NCI-H2029 (cell line): ENCODE measurements around the gene SLX9.
"Not testable (repeated sequence)": the region's sequence is repeated elsewhere in the genome, so short reads cannot be mapped to it uniquely, and the experiment has no call there.

Source experiments
- DNase-seq: peaks from one replicate; lab custom pipeline; 2025; lab: John Stamatoyannopoulos, UW

The SLX9 gene

GRCh38 chr21:44902268-44903049 lies 37.4 kb upstream of the SLX9 start:
- DNase-seq = no peak

- DNase-seq = no peak
Observed at GRCh38 chr21:44903050-44903685, 36.7 kb upstream of the SLX9 start.

- no peak for DNase-seq
Observed at GRCh38 chr21:44903689-44904088, 36.1 kb upstream of the SLX9 start.

DNA sequence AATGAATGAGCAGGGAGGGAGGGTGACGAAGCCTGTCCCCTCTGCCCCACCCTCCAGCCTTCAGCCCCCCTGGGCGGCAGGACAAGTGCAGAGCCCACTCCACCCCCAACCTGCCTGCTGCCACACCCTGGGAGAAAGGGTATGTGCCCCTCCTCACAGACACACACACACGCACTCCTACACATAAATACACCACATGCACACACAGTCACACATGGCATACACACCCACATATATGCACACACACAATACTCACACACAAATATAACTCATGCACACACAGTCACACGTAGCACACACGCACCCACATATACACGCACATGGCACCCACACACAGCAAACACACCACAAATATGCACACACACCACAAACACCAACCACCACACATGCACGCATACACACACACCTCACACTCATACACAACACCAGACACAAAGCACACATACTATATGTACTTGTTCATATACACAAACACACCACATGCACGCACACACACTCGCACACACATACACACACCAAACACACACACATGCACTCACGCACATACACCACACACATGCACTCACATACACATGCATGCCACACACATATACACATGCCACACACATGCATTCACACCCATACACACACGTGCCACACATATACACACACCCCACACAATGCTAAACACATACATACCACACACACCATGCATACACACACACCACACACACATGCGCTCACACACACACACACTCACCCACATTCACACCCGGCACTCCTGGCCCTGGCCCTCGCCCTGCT lies 35.5 kb upstream of the SLX9 start:
- DNase-seq = no peak

DNA sequence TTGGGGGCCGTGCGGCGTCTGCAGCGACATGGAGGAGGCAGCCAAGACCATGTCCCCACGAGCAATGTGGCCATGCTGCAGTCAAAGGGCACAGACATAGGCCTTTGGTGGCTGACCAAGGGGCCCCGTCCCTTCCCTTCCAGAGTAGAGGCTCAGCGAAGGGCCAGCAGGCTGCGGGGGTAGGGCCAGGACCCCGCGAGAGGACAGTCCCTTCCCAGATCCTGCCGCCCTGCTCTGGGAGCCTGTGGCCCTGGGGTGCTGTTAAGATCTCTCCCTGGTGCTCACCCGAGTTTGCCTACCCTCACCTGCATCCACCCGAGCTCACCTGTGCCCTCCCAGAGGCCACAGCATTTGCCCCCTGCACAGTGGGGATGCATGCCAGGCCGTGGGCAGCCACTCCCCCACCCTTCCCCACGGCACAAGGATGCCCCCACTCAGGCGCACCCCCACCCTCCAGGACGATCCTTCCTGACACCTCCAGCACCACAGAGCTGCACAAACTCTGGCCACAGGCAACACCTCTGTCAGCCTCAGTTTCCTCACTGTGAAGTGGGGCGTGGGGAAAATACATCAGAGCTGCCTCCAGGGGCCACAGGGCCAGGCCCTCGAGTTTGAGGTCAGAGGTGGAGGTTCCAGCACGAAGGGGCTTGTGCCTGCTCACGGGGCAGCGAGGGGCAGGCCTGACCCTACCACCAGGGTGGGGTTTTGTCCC lies 34.7 kb upstream of the SLX9 start:
- no peak for DNase-seq

DNA sequence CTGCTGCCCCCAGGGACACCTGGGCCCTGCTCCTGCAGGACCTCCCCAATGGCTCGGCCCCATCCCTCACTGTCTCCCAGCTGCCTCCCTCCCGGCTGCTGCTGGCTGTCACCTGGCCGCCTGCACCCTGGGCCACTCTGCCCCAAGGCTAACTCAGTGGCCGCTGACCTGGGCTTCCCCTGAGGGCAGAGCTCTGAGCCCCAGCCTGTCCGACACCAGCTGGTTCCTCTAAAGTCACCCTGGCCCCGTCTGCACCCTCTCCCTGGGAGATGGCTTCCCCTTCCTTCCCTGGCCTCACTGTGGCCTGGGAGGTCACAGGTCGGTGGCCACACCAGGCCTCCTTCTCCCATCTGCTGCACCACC lies 34.1 kb upstream of the SLX9 start:
- no peak for DNase-seq

- DNase-seq = no peak
Observed at GRCh38 chr21:44907225-44907965, 32.4 kb upstream of the SLX9 start.

DNA sequence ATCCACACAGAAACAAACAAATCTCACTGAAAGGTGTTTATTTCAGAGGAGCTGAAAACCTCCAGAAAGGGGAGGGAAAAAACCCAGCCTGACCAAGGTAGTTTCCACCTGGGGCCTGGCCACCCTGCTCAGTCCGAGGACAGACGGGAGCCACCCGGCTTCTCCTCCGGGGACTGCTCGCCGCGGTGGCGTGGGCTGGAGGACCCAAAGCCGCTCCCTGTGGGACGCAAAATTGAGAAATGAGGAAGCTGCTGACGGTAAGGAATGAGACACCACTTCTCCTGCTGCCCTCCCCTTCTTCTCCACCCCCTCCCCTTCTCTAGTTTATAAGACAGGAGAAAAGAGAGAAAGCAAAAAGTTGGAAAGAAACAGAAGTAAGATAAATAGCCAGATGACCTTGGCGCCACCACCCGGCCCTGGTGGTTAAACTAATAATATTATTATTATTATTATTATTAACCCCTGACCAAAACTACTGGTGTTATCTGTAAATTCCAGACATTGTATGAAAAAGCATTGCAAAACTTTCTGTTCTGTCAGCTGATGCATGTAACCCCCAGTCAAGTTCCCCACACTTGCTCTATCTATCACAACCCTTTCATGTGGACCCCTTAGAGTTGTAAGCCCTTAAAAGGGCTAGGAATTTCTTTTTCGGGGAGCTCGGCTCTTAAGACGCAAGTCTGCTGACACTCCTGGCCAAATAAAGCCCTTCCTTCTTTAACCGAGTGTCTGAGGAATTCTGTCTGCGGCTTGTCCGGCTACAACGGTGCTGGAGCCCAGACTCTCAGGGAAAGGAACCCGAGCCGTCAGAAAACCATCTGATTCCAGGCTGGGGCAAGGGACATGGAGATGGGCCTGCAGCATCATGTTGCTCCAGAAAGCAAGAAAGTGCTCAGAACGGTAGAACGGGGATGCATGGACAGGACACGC lies 31.6 kb upstream of the SLX9 start:
- DNase-seq = no peak

GRCh38 chr21:44908908-44909307 lies 30.9 kb upstream of the SLX9 start:
- DNase-seq = no peak

DNA sequence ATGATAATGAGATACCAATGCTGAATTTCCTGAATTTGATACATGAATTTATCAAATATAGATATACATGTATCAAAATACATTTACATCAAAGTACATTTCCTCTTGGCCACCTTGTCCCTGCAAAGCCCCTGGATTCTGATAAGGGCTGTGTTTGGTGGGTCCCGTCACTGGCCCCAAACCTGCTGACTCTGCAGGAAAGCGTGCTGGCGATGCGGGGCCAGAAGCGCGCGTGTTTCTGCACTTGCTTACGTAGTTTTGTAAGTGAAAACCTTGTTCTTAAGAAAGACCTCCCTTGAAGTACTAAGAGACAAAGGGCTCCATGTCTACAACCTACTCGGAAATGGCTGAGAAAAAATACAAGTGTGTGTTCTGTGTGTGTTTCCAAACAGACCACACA lies 30.1 kb upstream of the SLX9 start:
- no peak for DNase-seq

DNA sequence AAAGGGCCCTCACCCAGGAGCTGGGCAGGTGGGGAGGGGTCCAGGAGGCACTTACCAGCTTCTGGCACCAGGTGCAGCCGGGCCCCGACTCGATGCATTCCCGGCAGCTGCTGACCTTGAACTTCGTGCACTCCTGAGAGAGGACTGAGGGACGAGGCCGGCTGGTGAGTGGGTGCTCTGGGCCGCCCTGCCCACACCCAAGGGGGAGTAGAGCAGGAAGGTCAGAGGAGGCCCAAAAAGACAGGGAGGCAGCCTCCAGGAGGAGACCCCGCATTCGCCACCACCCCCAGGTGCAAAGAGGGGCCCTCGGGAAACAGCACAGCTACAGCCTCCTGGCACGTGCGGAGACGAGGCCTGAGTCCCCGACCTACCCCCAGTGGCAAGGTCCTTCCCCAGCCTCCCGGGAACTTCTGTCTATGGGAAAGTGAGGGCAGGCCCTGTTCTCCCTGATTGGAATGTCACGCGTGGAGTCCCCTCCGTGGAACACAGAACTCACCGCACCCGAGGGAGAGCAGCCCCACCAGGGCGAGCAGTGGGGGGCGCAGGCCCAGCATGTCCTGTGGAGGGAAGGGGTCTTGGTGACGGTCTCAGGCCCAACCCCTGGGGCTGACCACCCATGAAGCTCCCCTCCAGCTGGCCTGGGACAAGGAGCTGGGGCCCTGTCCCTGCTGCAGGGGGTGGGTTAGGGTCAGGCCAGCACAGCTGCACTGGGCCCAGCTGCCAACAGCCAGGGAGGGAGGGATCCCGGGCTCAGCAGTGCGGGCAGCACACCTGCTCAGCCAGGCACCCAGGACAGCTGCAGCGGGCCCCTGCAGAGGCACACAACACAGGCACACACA lies 29.4 kb upstream of the SLX9 start:
- DNase-seq = no peak

DNA sequence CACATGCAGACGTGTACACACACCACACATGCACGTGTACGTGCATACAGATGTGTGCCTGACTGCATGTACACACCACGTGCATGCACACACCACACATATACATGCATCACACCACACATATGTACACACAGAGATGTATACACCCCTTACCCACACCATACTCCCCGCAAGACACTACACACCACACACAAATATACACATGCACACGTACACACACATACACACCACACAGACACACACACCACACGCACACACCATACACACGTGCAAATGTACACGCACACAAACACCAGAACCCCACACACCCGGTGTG lies 28.8 kb upstream of the SLX9 start:
- DNase-seq = no peak

DNA sequence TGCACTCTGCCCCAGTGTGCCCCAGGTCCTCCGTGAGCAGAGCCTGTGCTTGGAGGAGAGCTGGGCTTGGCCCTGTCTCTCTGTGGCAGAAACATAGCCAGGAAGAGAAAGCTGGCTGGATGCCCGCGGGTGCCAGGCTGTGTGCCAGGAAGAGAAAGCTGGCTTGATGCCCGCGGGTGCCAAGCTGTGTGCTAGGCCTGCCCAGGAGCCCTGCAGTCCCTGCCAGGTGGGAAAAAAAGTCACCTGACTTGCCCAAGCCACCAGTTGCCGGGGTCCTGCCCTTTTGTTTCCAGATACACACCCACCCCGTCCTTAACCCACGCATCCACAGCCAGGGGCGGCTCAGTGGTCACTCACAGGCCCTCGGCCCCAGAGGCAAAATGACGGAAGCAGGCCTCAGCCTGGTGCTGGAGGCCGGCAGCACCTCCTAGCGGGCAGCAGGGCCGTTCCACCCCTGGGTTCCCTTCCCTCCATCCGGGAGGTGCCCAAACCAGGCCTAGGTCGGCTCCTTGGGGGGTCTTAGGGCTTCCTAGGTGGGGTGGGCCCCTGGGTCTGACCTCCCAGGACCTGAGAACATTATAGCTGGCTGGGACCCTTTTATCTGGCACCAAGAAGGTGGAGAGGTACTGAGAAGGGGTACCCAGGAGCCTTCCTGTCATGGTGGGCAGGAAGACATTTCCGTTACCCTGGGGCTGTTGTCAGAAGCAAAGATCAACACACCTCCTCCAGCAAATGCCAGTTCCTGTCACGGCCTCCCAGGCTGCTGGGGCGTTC lies 28.3 kb upstream of the SLX9 start:
- peak; percentile 76 for DNase-seq

DNA sequence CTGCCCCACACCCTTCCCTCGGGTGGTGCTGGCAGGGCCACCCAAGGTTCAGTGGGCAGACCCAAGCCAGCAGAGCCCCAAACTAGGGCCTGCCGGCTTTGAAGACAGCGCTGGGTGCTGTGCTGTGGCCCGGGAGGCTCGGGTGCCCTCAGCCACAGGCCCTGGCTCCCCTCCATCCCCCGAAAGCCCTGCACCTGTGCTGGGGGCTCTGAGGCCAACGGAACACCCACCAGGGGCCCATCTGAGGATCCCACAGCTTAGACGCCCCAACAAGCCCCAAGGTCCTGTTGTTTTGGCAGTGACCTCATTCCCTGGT lies 27.7 kb upstream of the SLX9 start:
- DNase-seq = no peak

- not testable (repeated sequence) for DNase-seq
Observed at GRCh38 chr21:44912506-44913412, 27.1 kb upstream of the SLX9 start.

- no peak for DNase-seq
Observed at GRCh38 chr21:44913425-44914175, 26.2 kb upstream of the SLX9 start.

GRCh38 chr21:44914176-44914874 lies 25.5 kb upstream of the SLX9 start:
- DNase-seq = no peak
